Measurements from ENCODE around the gene BLOC1S6.

The BLOC1S6 gene

DNA sequence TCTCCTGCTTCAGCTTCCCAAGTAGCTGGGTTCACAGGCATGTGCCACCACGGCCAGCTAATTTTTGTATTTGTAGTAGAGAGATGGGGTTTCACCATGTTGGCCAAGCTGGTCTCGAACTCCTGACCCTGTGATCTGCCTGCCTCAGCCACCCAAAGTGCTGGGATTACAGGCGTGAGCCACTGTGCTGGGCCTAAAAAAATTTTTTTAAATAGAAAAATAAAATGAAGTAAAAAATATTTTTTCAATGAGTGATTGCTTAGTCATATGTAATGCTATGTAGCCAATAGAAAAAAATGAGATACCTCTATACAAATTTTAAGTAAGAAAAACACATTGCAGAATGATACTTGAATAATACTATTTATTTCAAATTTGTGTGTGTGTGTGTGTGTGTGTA, 36.7 kb upstream of the BLOC1S6 start:
- no peak for DNase-seq (ENCODE audit: low read depth in 1 of 2, low spot score in 1 of 2)
- H3K27me3 ChIP-seq (ENCODE audit: insufficient read depth, poor library complexity, severe bottlenecking) = no peaks in the 10 kb centered on the region
- H3K27ac ChIP-seq (replicated peaks) = no peak overlapping the region
- TF ChIP-seq, protein P1, sequence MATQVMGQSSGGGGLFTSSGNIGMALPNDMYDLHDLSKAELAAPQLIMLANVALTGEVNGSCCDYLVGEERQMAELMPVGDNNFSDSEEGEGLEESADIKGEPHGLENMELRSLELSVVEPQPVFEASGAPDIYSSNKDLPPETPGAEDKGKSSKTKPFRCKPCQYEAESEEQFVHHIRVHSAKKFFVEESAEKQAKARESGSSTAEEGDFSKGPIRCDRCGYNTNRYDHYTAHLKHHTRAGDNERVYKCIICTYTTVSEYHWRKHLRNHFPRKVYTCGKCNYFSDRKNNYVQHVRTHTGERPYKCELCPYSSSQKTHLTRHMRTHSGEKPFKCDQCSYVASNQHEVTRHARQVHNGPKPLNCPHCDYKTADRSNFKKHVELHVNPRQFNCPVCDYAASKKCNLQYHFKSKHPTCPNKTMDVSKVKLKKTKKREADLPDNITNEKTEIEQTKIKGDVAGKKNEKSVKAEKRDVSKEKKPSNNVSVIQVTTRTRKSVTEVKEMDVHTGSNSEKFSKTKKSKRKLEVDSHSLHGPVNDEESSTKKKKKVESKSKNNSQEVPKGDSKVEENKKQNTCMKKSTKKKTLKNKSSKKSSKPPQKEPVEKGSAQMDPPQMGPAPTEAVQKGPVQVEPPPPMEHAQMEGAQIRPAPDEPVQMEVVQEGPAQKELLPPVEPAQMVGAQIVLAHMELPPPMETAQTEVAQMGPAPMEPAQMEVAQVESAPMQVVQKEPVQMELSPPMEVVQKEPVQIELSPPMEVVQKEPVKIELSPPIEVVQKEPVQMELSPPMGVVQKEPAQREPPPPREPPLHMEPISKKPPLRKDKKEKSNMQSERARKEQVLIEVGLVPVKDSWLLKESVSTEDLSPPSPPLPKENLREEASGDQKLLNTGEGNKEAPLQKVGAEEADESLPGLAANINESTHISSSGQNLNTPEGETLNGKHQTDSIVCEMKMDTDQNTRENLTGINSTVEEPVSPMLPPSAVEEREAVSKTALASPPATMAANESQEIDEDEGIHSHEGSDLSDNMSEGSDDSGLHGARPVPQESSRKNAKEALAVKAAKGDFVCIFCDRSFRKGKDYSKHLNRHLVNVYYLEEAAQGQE (IDR thresholded peaks at IDR 0.05; ENCODE audit: insufficient replicate concordance, low read depth) = no peak
- no peak for TF ChIP-seq SPI1 (IDR thresholded peaks at IDR 0.05; ENCODE audit: borderline replicate concordance, low read depth)
- no peak for TF ChIP-seq POLR2AphosphoS5 (IDR thresholded peaks at IDR 0.05; ENCODE audit: low read depth)
- TF ChIP-seq GABPA (IDR thresholded peaks at IDR 0.05; ENCODE audit: low read depth) = no peak
- TF ChIP-seq, protein P2, sequence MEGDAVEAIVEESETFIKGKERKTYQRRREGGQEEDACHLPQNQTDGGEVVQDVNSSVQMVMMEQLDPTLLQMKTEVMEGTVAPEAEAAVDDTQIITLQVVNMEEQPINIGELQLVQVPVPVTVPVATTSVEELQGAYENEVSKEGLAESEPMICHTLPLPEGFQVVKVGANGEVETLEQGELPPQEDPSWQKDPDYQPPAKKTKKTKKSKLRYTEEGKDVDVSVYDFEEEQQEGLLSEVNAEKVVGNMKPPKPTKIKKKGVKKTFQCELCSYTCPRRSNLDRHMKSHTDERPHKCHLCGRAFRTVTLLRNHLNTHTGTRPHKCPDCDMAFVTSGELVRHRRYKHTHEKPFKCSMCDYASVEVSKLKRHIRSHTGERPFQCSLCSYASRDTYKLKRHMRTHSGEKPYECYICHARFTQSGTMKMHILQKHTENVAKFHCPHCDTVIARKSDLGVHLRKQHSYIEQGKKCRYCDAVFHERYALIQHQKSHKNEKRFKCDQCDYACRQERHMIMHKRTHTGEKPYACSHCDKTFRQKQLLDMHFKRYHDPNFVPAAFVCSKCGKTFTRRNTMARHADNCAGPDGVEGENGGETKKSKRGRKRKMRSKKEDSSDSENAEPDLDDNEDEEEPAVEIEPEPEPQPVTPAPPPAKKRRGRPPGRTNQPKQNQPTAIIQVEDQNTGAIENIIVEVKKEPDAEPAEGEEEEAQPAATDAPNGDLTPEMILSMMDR (IDR thresholded peaks at IDR 0.05; ENCODE audit: insufficient read depth, low read length) = no peak
- no peak overlapping the region for H3K4me3 ChIP-seq (replicated peaks; ENCODE audit: insufficient read depth, low read length)

DNA sequence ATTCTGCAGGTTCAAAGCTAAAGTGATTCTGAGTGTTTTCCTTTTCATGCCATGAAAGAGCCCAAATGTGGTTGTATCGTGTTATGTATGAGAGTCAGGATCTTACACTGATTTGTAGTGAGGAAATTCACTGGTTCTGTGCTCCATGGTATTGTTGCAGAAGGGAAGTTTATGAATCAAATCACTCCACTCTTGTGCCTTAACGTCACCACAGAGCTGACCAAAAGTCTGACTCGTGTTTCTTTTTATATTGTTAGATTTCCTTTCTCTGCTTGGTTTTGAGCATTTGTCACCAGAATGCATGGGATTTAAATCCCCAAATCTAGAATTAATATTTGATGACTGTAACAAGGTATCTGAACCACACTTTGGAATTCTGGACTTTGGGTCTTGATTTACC, 35.5 kb upstream of the BLOC1S6 start:
- Histone ChIP-seq H3K27ac (replicated peaks) (no peak overlapping the region), H3K27me3 (ENCODE audit: insufficient read depth, poor library complexity, severe bottlenecking) (peaks cover under 1% of the 10 kb centered on the region), H3K4me3 (replicated peaks; ENCODE audit: insufficient read depth, low read length) (no peak overlapping the region)
- no peak for TF ChIP-seq SPI1 (IDR thresholded peaks at IDR 0.05; ENCODE audit: borderline replicate concordance, low read depth)
- TF ChIP-seq, protein P2 (IDR thresholded peaks at IDR 0.05; ENCODE audit: insufficient read depth, low read length) = no peak
- TF ChIP-seq GABPA (IDR thresholded peaks at IDR 0.05; ENCODE audit: low read depth) = no peak
- no peak for DNase-seq (ENCODE audit: low read depth in 1 of 2, low spot score in 1 of 2)

DNA sequence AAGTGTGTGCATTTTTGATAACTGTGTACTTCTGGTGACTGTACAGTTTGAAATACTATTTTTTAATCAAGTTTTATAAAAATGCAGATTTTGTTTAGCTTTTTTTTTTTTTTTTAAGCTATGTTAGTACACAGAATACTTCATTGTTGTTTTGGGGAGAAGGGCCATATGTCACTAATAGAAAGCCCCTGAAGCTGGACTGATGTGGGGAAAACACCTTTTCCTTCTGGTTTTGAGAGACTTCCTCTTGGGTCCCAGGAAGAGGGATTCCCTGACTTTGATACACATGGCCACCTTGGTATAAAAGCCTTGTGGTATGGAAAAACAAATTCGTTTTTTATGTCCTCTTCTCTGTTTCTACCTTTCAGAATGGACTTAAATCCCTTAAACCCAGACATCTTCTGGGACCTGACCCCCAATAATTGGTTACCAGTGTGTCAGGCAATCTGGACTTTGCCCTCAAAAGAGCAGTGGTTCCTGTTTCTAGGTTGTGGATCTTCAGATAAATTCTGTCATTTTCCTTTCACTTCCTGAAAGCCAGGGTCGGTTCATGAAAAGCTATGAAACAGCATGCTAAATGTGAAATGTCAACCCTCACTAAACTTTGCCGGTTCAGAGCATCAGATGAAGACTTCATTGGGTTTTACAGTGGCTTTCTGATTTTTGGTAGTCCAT, 31.1 kb upstream of the BLOC1S6 start:
- H3K4me3 ChIP-seq (replicated peaks; ENCODE audit: insufficient read depth, low read length) = no peak overlapping the region
- TF ChIP-seq POLR2AphosphoS5 (IDR thresholded peaks at IDR 0.05; ENCODE audit: low read depth) (no peak), SPI1 (IDR thresholded peaks at IDR 0.05; ENCODE audit: borderline replicate concordance, low read depth) (no peak), GABPA (IDR thresholded peaks at IDR 0.05; ENCODE audit: low read depth) (no peak)
- TF ChIP-seq, protein P1 (IDR thresholded peaks at IDR 0.05; ENCODE audit: insufficient replicate concordance, low read depth) = no peak
- TF ChIP-seq, protein P2 (IDR thresholded peaks at IDR 0.05; ENCODE audit: insufficient read depth, low read length) = no peak
- DNase-seq (ENCODE audit: low read depth in 1 of 2, low spot score in 1 of 2) = no peak
- H3K27me3 ChIP-seq (ENCODE audit: insufficient read depth, poor library complexity, severe bottlenecking) = peaks cover 6% of the 10 kb centered on the region
- H3K27ac ChIP-seq (replicated peaks) = no peak overlapping the region

DNA sequence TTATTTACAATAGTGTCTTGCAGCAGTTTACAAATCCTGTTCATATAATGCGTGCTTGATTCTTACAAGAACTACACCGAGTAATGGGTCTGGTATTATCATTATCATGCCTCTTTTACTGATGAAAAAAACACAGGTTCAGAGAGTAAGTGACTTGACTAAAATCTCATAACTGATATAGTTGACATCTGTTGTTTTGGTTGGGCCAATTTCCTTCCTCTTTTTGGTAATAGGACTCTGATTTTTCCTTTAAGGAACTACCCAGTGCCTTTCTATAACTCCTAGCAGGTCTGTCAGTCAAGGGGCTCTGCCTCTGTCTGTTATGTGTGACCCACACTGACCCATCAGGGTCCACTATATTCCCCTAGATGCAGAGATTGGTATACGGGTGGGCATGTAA, 14.6 kb upstream of the BLOC1S6 start:
- H3K27me3 ChIP-seq (ENCODE audit: insufficient read depth, poor library complexity, severe bottlenecking) = peaks cover 2% of the 10 kb centered on the region
- TF ChIP-seq GABPA (IDR thresholded peaks at IDR 0.05; ENCODE audit: low read depth) = peak; percentile 48; the same call in 1 of the 2 replicates
- TF ChIP-seq SPI1 (IDR thresholded peaks at IDR 0.05; ENCODE audit: borderline replicate concordance, low read depth) = peak; percentile 53; the same call in 1 of the 2 replicates
- TF ChIP-seq, protein P1 (IDR thresholded peaks at IDR 0.05; ENCODE audit: insufficient replicate concordance, low read depth) = no peak
- TF ChIP-seq, protein P2 (IDR thresholded peaks at IDR 0.05; ENCODE audit: insufficient read depth, low read length) = no peak
- peak; percentile 61; the same call in 1 of the 2 replicates for TF ChIP-seq POLR2AphosphoS5 (IDR thresholded peaks at IDR 0.05; ENCODE audit: low read depth)
- no peak overlapping the region for H3K4me3 ChIP-seq (replicated peaks; ENCODE audit: insufficient read depth, low read length)
- peak in 1 of 2 experiments; percentile 44 for DNase-seq (ENCODE audit: low read depth in 1 of 2, low spot score in 1 of 2)
- H3K27ac ChIP-seq (replicated peaks) = no peak overlapping the region

Data from HL-60 (cell line).